Psoas muscle (tissue), 8 donors: ENCODE data around the gene SAMD9. TPM values are rescaled to one million over a fixed set of nuclear protein-coding genes. Genes with fewer than 3 reads are reported as not detected.
A peak's percentile ranks its signal among the peaks of the same experiment; 100 is the strongest.

ENCODE experiments used
- ATAC-seq, 4 donors: fragments of 200-7000 bp; cut with Tn5 transposase; one replicate each; pipeline ENCODE4 v1.9.1; 2020; ENCODE audit warnings: moderate library complexity in 3 of 4, mild to moderate bottlenecking in 2 of 4
- DNase-seq, 2 donors: peaks; one replicate each; pipeline ENCODE4 v3.0.0-alpha.2; 2020
- H3K27ac ChIP-seq: fragments of 200-600 bp; one replicate; pipeline ENCODE4 v1.8.0; 2022
- H3K27me3 ChIP-seq, 3 donors: fragments of 200-600 bp in 1 of 3; one replicate each; pipeline versions ENCODE4 v1.6.1 to v1.8.0; 2013 to 2022; ENCODE audit warnings: low read length in 2 of 3, mild to moderate bottlenecking in 2 of 3, moderate library complexity in 1 of 3; ENCODE audit not compliant: insufficient read depth in 3 of 3
- H3K36me3 ChIP-seq, 2 donors: fragments of 200-600 bp in 1 of 2; one replicate each; pipeline versions ENCODE4 v1.6.1 to v1.8.0; 2013 to 2022; ENCODE audit warnings: low read depth in 1 of 2, mild to moderate bottlenecking in 1 of 2, moderate library complexity in 1 of 2; ENCODE audit not compliant: insufficient read depth in 1 of 2
- H3K4me1 ChIP-seq: fragments of 200-600 bp; one replicate; pipeline ENCODE4 v1.8.0; 2022
- H3K4me3 ChIP-seq: fragments of 200-600 bp; one replicate; pipeline ENCODE4 v1.8.0; 2022; ENCODE audit warnings: mild to moderate bottlenecking
- H3K9me3 ChIP-seq: fragments of 200-600 bp; one replicate; pipeline ENCODE4 v1.8.0; 2022
- CTCF ChIP-seq: fragments of 200-600 bp; IDR thresholded peaks from one replicate; pipeline ENCODE4 v1.8.0; 2022; ENCODE audit warnings: antibody characterized with exemption
- WGBS, 3 donors: extraction: QIAGEN DNeasy Blood & Tissue Kit; methylation state at CpG; one replicate each; pipeline versions ENCODE4 v1.1.6 to v1.1.7; 2013; 5-methylcytosine and 5-hydroxymethylcytosine counted together
- intact Hi-C, 2 donors: fragments of 100-400 bp; cut with DNase I; formaldehyde crosslinking; loops; one replicate each; pipeline versions ENCODE4 v1.11.0 to v1.14.2; 2022
- polyA plus RNA-seq, 3 donors: library from polyadenylated mRNA; stranded (reverse); fragments of 200-250 nt; gene quantifications; one replicate each; pipeline ENCODE4 v1.2.3, GENCODE V29; 2013
- total RNA-seq, 4 donors: library from RNA; stranded (reverse); fragmentation: NEBNext Ultra II Directional in 2 of 4; extraction: Animal tissue kit (Norgen Biotek cat#: 25700) in 2 of 4; gene quantifications; one replicate each; pipeline versions ENCODE4 v1.2.1 to v1.2.4, GENCODE V29; 2021 to 2023
- donor health status: healthy with polysubstance abuse.
- donor health status: DM: no; HTN: no; CAD: no; lungs with moderate emphysema.
- donor health status: Bipolar disorder and iron deficiency.
- donor health status: healthy.
- donor health status: DM: yes; HTN: yes; CAD: no.
- donor health status: DM: no; HTN: no; CAD: no.
- donor health status: DM: no; HTN: no; CAD: no.
- donor health status: DM: yes; HTN: yes; CAD: no.

SAMD9 gene
- total and polyA plus RNA-seq, 7 donors = 0.53 to 2.3 (median 0.93) TPM

GRCh38 chr7:93054975-93055374 lies 62.8 kb downstream of the SAMD9 start:
- intact Hi-C loops = loop anchor here (2.0 to 10.0 kb wide), 3 partner anchors 433 to 630 kb away; no protein-coding TSS in a partner anchor
- Histone ChIP-seq H3K27ac (no peak overlapping the region), H3K9me3 (no peaks in the 10 kb centered on the region), H3K4me1 (peaks cover 5% of the 10 kb centered on the region), H3K36me3 (no peaks in the 10 kb centered on the region), H3K4me3 (no peak overlapping the region), H3K27me3 (no peaks in the 10 kb centered on the region)
- 60 to 65% (median 63%) methylated on average over 3 of the region's 3 CpGs for WGBS, 3 donors
- DNase-seq (no peak), ATAC-seq (no peak)
- TF ChIP-seq CTCF = no peak

- no peak for TF ChIP-seq CTCF
- H3K36me3 ChIP-seq = no peaks in the 10 kb centered on the region
- H3K9me3 ChIP-seq = no peaks in the 10 kb centered on the region
- 64 to 71% (median 69%) methylated on average over 8 of the region's 8 CpGs for WGBS, 3 donors
- no peaks in the 10 kb centered on the region for H3K27me3 ChIP-seq
- intact Hi-C loops = loop anchor here (2.0 to 10.0 kb wide), 3 partner anchors 432 to 629 kb away; no protein-coding TSS in a partner anchor
- H3K27ac ChIP-seq = no peak overlapping the region
- ATAC-seq (no peak), DNase-seq (peak in 1 of 2 donors; percentile 43)
- no peak overlapping the region for H3K4me3 ChIP-seq
- peaks cover 5% of the 10 kb centered on the region for H3K4me1 ChIP-seq
Observed at GRCh38 chr7:93053949-93054943, 63.5 kb downstream of the SAMD9 start.

DNA sequence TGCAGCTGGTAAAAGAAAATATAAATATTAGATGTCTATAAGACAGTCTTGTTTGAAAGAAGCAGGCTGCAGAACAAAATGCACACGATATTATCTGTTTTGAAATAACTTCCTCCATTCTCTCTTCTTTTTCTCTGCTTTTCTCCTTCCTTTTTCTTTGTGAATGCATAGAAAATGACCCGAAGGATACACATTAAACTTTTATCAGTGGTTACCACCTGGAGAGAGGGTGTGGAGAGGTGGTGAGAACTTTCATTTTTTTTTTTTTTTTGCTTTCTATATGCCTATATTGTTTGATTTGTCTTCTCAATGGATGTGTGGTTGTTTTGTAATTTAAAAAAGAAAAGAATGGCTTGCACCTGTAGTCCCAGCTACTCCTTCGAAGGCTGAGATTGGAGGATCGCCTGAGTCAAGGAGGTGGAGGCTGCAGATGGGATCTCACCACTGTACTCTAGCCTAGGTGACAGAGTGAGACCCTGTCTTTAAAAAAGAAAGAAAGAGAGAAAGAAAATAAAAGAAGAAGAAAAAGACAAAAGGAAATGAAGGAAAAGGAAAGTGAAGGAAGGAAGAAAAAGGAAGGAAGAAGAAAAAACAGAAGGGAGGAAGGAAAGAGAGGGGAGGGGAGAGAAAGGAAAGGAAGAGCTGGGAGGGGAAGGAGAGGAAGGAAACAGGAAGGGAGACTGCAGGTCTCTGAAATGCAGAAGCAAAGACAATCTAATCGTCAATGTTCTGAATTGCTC lies 64.4 kb downstream of the SAMD9 start:
- TF ChIP-seq CTCF = no peak
- no peaks in the 10 kb centered on the region for H3K27me3 ChIP-seq

DNA sequence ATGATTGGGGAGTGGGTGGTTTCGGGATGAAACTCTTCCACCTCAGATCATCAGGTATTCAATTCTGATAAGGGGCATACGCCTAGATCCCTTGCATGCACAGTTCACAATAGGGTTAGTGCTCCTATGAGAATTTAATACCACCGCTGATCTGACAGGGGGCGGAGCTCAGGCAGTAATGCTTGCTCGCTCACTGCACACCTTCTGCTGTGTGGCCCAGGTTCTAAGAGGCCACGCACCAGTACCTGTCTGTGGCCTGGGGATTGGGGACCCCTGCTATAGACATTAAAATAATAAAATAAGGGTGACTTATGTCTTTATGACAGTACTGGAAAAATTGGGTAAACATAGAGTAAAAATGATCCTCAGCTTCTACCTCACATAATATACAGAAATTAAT lies 66.1 kb downstream of the SAMD9 start:
- Histone ChIP-seq H3K27ac (no peak overlapping the region), H3K9me3 (no peaks in the 10 kb centered on the region), H3K36me3 (no peaks in the 10 kb centered on the region), H3K27me3 (no peaks in the 10 kb centered on the region), H3K4me3 (no peak overlapping the region), H3K4me1 (peaks cover 5% of the 10 kb centered on the region)
- intact Hi-C loops = loop anchor here in 1 of 2 donors (5.0 to 10.0 kb wide), 2 partner anchors 429 to 627 kb away; no protein-coding TSS in a partner anchor
- TF ChIP-seq CTCF = no peak
- ATAC-seq = no peak
- DNase-seq = no peak
- WGBS, 3 donors = 86% methylated on average over 6 of the region's 6 CpGs

More for the DNA sequence above, 64.4 kb downstream of the SAMD9 start:
- DNase-seq (no peak), ATAC-seq (no peak)
- intact Hi-C loops = loop anchor here in 1 of 2 donors (5.0 to 10.0 kb wide), 2 partner anchors 431 to 629 kb away; no protein-coding TSS in a partner anchor
- Histone ChIP-seq H3K27ac (no peak overlapping the region), H3K4me1 (peaks cover 5% of the 10 kb centered on the region), H3K36me3 (no peaks in the 10 kb centered on the region), H3K4me3 (no peak overlapping the region), H3K9me3 (no peaks in the 10 kb centered on the region)
- 58 to 63% (median 62%) methylated on average over 5 of the region's 5 CpGs for WGBS, 3 donors

Other genes starting within 250 kb of the SAMD9 start
- 1 to 10 TPM; 1.9 to 3.6 (median 2.9) TPM for gene SAMD9L, start 30.4 kb upstream of the SAMD9 start, total RNA-seq
- gene SAMD9L, start 30.4 kb upstream of the SAMD9 start, polyA plus RNA-seq = 1 to 10 TPM in 2 of 3 donors, under 1 TPM in 1; 0.76 to 1.9 (median 1.5) TPM
- gene HEPACAM2, start 108.5 kb upstream of the SAMD9 start, total RNA-seq = not detected
- gene HEPACAM2, start 108.5 kb upstream of the SAMD9 start, polyA plus RNA-seq = under 1 TPM in 1 of 3 donors, not detected in 2; 0.01 TPM
- gene VPS50, start 114.4 kb upstream of the SAMD9 start, total RNA-seq = 10 to 100 TPM; 15.9 to 22.4 (median 17.8) TPM
- gene VPS50, start 114.4 kb upstream of the SAMD9 start, polyA plus RNA-seq = 10 to 100 TPM in 1 of 3 donors, 1 to 10 TPM in 2; 6.2 to 18.2 (median 8.0) TPM